ENCODE results near the gene CHD6.

The CHD6 gene

GRCh38 chr20:41506192-41506915, 111.8 kb downstream of the CHD6 start:
- no peak for DNase-seq (ENCODE audit: low read depth in 2 of 2)

GRCh38 chr20:41505184-41505583, 113.0 kb downstream of the CHD6 start:
- DNase-seq (ENCODE audit: low read depth in 2 of 2), result no peak

- no peak for DNase-seq (ENCODE audit: low read depth in 2 of 2)
Measured at GRCh38 chr20:41501376-41501775, 116.8 kb downstream of the CHD6 start.

GRCh38 chr20:41499961-41500725, 118.0 kb downstream of the CHD6 start:
- DNase-seq (ENCODE audit: low read depth in 2 of 2), result no peak

- no peak for DNase-seq (ENCODE audit: low read depth in 2 of 2)
Measured at GRCh38 chr20:41499064-41499463, 119.1 kb downstream of the CHD6 start.

- no peak for DNase-seq (ENCODE audit: low read depth in 2 of 2)
Measured at GRCh38 chr20:41497186-41497895, 120.8 kb downstream of the CHD6 start.

- no peak for DNase-seq (ENCODE audit: low read depth in 2 of 2)
Measured at GRCh38 chr20:41494451-41494850, 123.7 kb downstream of the CHD6 start.

- no peak for DNase-seq (ENCODE audit: low read depth in 2 of 2)
Measured at GRCh38 chr20:41483553-41483930, 134.6 kb downstream of the CHD6 start.

- DNase-seq (ENCODE audit: low read depth in 2 of 2), result no peak
Measured at GRCh38 chr20:41482647-41483552, 135.3 kb downstream of the CHD6 start.

- DNase-seq (ENCODE audit: low read depth in 2 of 2), result no peak
Measured at GRCh38 chr20:41480054-41480770, 138.0 kb downstream of the CHD6 start.

GRCh38 chr20:41479113-41479512, 139.1 kb downstream of the CHD6 start:
- no peak for DNase-seq (ENCODE audit: low read depth in 2 of 2)

- DNase-seq (ENCODE audit: low read depth in 2 of 2), result no peak
Measured at GRCh38 chr20:41478026-41478425, 140.2 kb downstream of the CHD6 start.

- DNase-seq (ENCODE audit: low read depth in 2 of 2), result no peak
Measured at GRCh38 chr20:41476446-41476845, 141.7 kb downstream of the CHD6 start.

GRCh38 chr20:41476013-41476441, 142.2 kb downstream of the CHD6 start:
- no peak for DNase-seq (ENCODE audit: low read depth in 2 of 2)

- no peak for DNase-seq (ENCODE audit: low read depth in 2 of 2)
Measured at GRCh38 chr20:41475503-41475902, 142.7 kb downstream of the CHD6 start.

- no peak for DNase-seq (ENCODE audit: low read depth in 2 of 2)
Measured at GRCh38 chr20:41470362-41471095, 147.6 kb downstream of the CHD6 start.

- DNase-seq (ENCODE audit: low read depth in 2 of 2), result no peak
Measured at GRCh38 chr20:41469868-41470267, 148.3 kb downstream of the CHD6 start.

GRCh38 chr20:41468994-41469600, 149.1 kb downstream of the CHD6 start:
- DNase-seq (ENCODE audit: low read depth in 2 of 2), result no peak

- DNase-seq (ENCODE audit: low read depth in 2 of 2), result no peak
Measured at GRCh38 chr20:41467690-41468089, 150.5 kb downstream of the CHD6 start.

- DNase-seq (ENCODE audit: low read depth in 2 of 2), result no peak
Measured at GRCh38 chr20:41467220-41467619, 151.0 kb downstream of the CHD6 start.
